Neuronal stem cell (in vitro differentiated cells): ENCODE measurements around the gene GTF2H2.
"Not testable (repeated sequence)": the region's sequence is repeated elsewhere in the genome, so short reads cannot be mapped to it uniquely, and the experiment has no call there.

ENCODE experiments used
- DNase-seq: peaks from one replicate; pipeline ENCODE4 v3.0.0-alpha.2; 2013; ENCODE audit warnings: low spot score
- H2AFZ ChIP-seq: one replicate; pipeline ENCODE4 v1.6.1; 2013; ENCODE audit warnings: mild to moderate bottlenecking, low read length, inconsistent platforms
- H2AK5ac ChIP-seq: 2 replicates; pipeline ENCODE4 v1.6.1; 2013; ENCODE audit warnings: low read depth, mild to moderate bottlenecking, inconsistent platforms, low read length, moderate library complexity, mixed read lengths
- H2BK120ac ChIP-seq: 2 replicates; pipeline ENCODE4 v1.6.1; 2013; ENCODE audit warnings: low read depth, mild to moderate bottlenecking, inconsistent platforms, low read length, moderate library complexity, mixed read lengths
- H2BK12ac ChIP-seq: one replicate; pipeline ENCODE4 v1.6.1; 2013; ENCODE audit warnings: low read length, inconsistent platforms
- H2BK15ac ChIP-seq: 2 replicates; pipeline ENCODE4 v1.6.1; 2013; ENCODE audit warnings: mild to moderate bottlenecking, low read length, inconsistent platforms, mixed read lengths
- H2BK5ac ChIP-seq: one replicate; pipeline ENCODE4 v1.6.1; 2013; ENCODE audit warnings: inconsistent platforms, mild to moderate bottlenecking, low read length, moderate library complexity
- H3K14ac ChIP-seq: one replicate; pipeline ENCODE4 v1.6.1; 2013; ENCODE audit warnings: low read length, inconsistent platforms
- H3K18ac ChIP-seq: 2 replicates; pipeline ENCODE4 v1.6.1; 2013; ENCODE audit warnings: low read length, inconsistent platforms
- H3K23ac ChIP-seq: 2 replicates; pipeline ENCODE4 v1.6.1; 2013; ENCODE audit warnings: low read depth, mild to moderate bottlenecking, mixed read lengths, low read length, inconsistent platforms; ENCODE audit not compliant: poor library complexity
- H3K27ac ChIP-seq: replicated peaks from 3 replicates; pipeline ENCODE4 v1.5.1; 2013; ENCODE audit warnings: low read length, inconsistent platforms
- H3K27me3 ChIP-seq, 3 experiments: 2 replicates each; pipeline ENCODE4 v1.6.1; 2013; ENCODE audit warnings: low read length in 3 of 3, mild to moderate bottlenecking in 2 of 3, inconsistent platforms in 1 of 3, low read depth in 1 of 3, mixed read lengths in 1 of 3, moderate library complexity in 1 of 3; ENCODE audit not compliant: control insufficient read depth in 3 of 3, insufficient read depth in 3 of 3
- H3K36me3 ChIP-seq, 2 donors: replicated peaks in 1 of 2; 2 replicates each; pipeline ENCODE4 v1.6.1; 2013; ENCODE audit warnings: low read length in 2 of 2; ENCODE audit not compliant: control insufficient read depth in 2 of 2, insufficient read depth in 2 of 2
- H3K4ac ChIP-seq: 2 replicates; pipeline ENCODE4 v1.6.1; 2013; ENCODE audit warnings: inconsistent platforms, mild to moderate bottlenecking, low read length, moderate library complexity
- H3K4me1 ChIP-seq, 2 donors: 1 replicate in 1 of 2; 2 replicates in 1 of 2; pipeline ENCODE4 v1.6.1; 2013; ENCODE audit warnings: low read length in 2 of 2, low read depth in 1 of 2; ENCODE audit not compliant: control insufficient read depth in 2 of 2, insufficient read depth in 1 of 2
- H3K4me2 ChIP-seq: one replicate; pipeline ENCODE4 v1.6.1; 2013; ENCODE audit warnings: mild to moderate bottlenecking, low read length, inconsistent platforms; ENCODE audit not compliant: insufficient read depth, poor library complexity, severe bottlenecking
- H3K4me3 ChIP-seq, 2 donors: 2 replicates each; pipeline ENCODE4 v1.5.1; 2013; ENCODE audit warnings: low read length in 2 of 2, mild to moderate bottlenecking in 2 of 2, inconsistent platforms in 1 of 2, moderate library complexity in 1 of 2
- H3K79me1 ChIP-seq: one replicate; pipeline ENCODE4 v1.6.1; 2013; ENCODE audit warnings: low read depth, mild to moderate bottlenecking, inconsistent platforms, low read length, moderate library complexity
- H3K9ac ChIP-seq: one replicate; pipeline ENCODE4 v1.6.1; 2013; ENCODE audit warnings: mild to moderate bottlenecking, low read depth, low read length, inconsistent platforms; ENCODE audit not compliant: poor library complexity
- H3K9me3 ChIP-seq, 2 donors: replicated peaks in 1 of 2; 2 replicates each; pipeline versions ENCODE3 to v1.6.1; 2013; ENCODE audit warnings: low read length in 2 of 2, mild to moderate bottlenecking in 2 of 2, inconsistent platforms in 1 of 2, low read depth in 1 of 2, mixed read lengths in 1 of 2, moderate library complexity in 1 of 2; ENCODE audit not compliant: control insufficient read depth in 2 of 2, insufficient read depth in 1 of 2
- H4K8ac ChIP-seq: one replicate; pipeline ENCODE4 v1.6.1; 2013; ENCODE audit warnings: low read depth, mild to moderate bottlenecking, inconsistent platforms, low read length, moderate library complexity
- H4K91ac ChIP-seq: one replicate; pipeline ENCODE4 v1.6.1; 2013; ENCODE audit warnings: low read length, low read depth, mild to moderate bottlenecking, inconsistent platforms; ENCODE audit not compliant: poor library complexity
- WGBS, 2 donors: extraction: QIAGEN DNeasy Blood & Tissue Kit; methylation state at CpG; one replicate each; pipeline ENCODE4 v1.1.7; 2013; ENCODE audit warnings: missing lambda C conversion rate in 2 of 2, mixed read lengths in 1 of 2; ENCODE audit not compliant: insufficient read length in 2 of 2, insufficient replicate concordance in 1 of 2; ENCODE audit errors: extremely low coverage in 2 of 2; 5-methylcytosine and 5-hydroxymethylcytosine counted together

GTF2H2 gene

GRCh38 chr5:71025289-71025953, 42.1 kb downstream of the GTF2H2 start, which contains the start of gene NAIP:
Gene NAIP, minus strand, starts transcription at chr5:71025339. Its CDS starts 12,424 bp downstream, at chr5:71012915.
- not testable (repeated sequence) for H2BK12ac ChIP-seq, H3K4ac ChIP-seq, H4K8ac ChIP-seq, H2BK5ac ChIP-seq, H3K18ac ChIP-seq, H2BK120ac ChIP-seq, H2AK5ac ChIP-seq, H3K4me3 ChIP-seq, H3K14ac ChIP-seq, H3K36me3 ChIP-seq, H3K4me1 ChIP-seq, H3K9me3 ChIP-seq, H2BK15ac ChIP-seq, H2AFZ ChIP-seq, H3K4me2 ChIP-seq, H3K27ac ChIP-seq, H3K27me3 ChIP-seq, H4K91ac ChIP-seq, H3K79me1 ChIP-seq, H3K23ac ChIP-seq, H3K9ac ChIP-seq, DNase-seq
- WGBS, 2 donors = no CpG with 5 or more reads among the region's 8 CpGs

DNA sequence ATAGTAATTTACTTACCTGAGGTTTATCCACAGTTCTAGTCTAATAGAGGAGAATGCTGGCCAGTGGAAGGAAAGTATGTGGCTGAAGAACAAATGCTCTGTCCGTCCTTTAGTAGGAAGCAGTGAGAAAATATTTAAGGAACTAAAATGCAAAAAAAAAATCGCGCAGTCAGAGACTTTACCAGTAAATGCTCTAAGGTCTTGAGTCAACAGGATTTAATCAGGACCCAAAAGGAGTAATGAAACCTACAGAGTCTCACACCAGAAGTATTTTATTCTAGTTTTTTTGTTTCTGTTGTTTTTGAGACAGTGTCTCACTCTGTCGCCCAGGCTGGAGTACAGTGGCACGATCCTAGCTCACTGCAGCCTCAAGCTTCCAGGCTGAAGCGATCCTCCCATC, 46.8 kb downstream of the GTF2H2 start:
- H3K4me2 ChIP-seq, H3K4me1 ChIP-seq, H3K36me3 ChIP-seq, H4K8ac ChIP-seq, H3K27ac ChIP-seq, H3K27me3 ChIP-seq, H2AFZ ChIP-seq, H2BK12ac ChIP-seq, H3K23ac ChIP-seq, H3K79me1 ChIP-seq, H3K9ac ChIP-seq, H3K14ac ChIP-seq, H2BK15ac ChIP-seq, H3K18ac ChIP-seq, H3K4ac ChIP-seq, DNase-seq, H3K9me3 ChIP-seq, H3K4me3 ChIP-seq, H2BK5ac ChIP-seq, H2BK120ac ChIP-seq, H2AK5ac ChIP-seq, H4K91ac ChIP-seq: not testable (repeated sequence)
- WGBS, 2 donors = no CpG with 5 or more reads among the region's 6 CpGs

GRCh38 chr5:71018376-71019005, 49.0 kb downstream of the GTF2H2 start:
- not testable (repeated sequence) for H3K9ac ChIP-seq, H4K8ac ChIP-seq, H3K36me3 ChIP-seq, H3K18ac ChIP-seq, H2BK15ac ChIP-seq, DNase-seq, H3K23ac ChIP-seq, H3K4ac ChIP-seq, H3K27ac ChIP-seq, H3K4me2 ChIP-seq, H2BK120ac ChIP-seq, H3K14ac ChIP-seq, H4K91ac ChIP-seq, H3K4me3 ChIP-seq, H2BK5ac ChIP-seq, H2BK12ac ChIP-seq, H3K27me3 ChIP-seq, H3K4me1 ChIP-seq, H3K79me1 ChIP-seq, H2AFZ ChIP-seq, H2AK5ac ChIP-seq, H3K9me3 ChIP-seq
- WGBS, 2 donors = no CpG with 5 or more reads among the region's 6 CpGs

DNA sequence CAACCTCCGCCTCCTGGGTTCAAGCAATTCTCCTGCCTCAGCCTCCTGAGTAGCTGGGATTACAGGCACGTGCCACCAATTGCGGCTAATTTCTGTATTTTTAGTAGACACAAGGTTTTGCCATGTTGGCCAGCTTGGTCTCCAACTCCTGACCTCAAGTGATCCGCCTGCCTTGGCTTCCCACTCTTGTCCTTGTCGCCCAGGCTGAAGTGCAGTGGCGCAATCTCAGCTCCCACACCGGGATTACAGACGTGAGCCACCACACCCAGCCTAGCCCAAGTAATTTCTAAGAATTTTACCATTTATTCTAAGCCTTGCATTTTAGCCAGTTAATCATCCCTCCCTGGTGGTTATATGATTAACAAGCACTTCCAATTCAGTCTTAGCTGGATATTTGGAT, 53.3 kb downstream of the GTF2H2 start:
- Histone ChIP-seq H2AFZ (no peak overlapping the region), H3K4me1 (no peaks in the 10 kb centered on the region), H2BK12ac (no peak overlapping the region), H2BK15ac (no peak overlapping the region), H3K4ac (no peak overlapping the region), H4K8ac (no peak overlapping the region), H2AK5ac (no peak overlapping the region), H3K4me2 (no peak overlapping the region), H3K23ac (no peak overlapping the region), H4K91ac (no peak overlapping the region), H3K4me3 (no peak overlapping the region), H3K9me3 (no peaks in the 10 kb centered on the region), H2BK120ac (no peak overlapping the region), H3K36me3 (no peaks in the 10 kb centered on the region), H2BK5ac (no peak overlapping the region), H3K79me1 (no peaks in the 10 kb centered on the region), H3K27me3 (no peaks in the 10 kb centered on the region), H3K14ac (no peak overlapping the region), H3K27ac (no peak overlapping the region), H3K18ac (no peak overlapping the region), H3K9ac (no peak overlapping the region)
- DNase-seq = no peak
- no CpG with 5 or more reads among the region's 8 CpGs for WGBS, 2 donors
